Measurements from ENCODE around the gene CYP4A22.
"Not testable (repeated sequence)": the region's sequence is repeated elsewhere in the genome, so short reads cannot be mapped to it uniquely, and the experiment has no call there.

Gene CYP4A22

DNA sequence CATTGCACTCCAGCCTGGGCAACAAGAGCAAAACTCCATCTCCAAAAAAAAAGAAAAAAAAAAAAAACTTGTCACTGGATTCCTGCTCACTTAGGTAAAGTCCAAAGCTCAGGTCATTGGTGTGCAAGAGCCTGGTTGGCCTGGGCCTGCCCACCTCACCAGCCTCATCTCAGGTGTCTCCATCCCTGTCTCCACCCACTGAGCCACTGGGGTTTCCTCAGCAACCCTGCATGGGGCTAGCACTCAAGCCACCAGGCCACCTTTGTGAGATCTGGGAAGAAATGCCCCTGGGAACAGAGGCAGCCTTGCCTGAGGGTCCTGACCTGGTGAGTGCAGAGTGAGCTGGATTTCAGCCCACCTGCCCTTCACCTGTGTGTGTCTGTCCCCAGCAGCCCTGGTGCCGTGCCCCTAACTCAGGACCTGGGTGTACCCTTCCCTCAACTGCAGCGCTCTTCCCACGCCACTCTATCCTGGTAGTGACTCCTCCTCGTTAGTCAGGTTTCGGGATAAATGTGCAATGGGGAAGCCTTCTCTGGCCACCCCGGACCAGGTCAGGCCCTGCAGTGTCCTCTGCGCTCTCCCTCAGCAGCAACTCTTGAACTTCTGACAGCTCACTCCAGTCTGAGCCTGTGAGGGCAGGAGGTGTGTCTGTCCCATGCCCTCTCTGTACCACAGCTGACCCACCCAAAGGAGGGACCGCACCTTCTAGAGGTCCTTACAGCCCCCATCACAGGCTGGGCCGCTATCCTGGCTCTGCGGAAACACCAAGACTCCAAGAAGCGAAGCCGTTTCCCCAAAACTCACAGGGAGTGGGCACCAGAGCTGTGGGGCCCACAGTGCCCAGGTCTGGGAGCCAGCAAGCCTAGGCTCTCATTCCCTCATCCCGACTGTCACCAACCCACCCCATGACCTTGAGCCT is 49.3 kb downstream of the CYP4A22 start:
- DNase-seq, result no peak

- no peak for DNase-seq
These were observed 50.1 kb downstream of the CYP4A22 start for GRCh38 chr1:47187231-47187925.

DNA sequence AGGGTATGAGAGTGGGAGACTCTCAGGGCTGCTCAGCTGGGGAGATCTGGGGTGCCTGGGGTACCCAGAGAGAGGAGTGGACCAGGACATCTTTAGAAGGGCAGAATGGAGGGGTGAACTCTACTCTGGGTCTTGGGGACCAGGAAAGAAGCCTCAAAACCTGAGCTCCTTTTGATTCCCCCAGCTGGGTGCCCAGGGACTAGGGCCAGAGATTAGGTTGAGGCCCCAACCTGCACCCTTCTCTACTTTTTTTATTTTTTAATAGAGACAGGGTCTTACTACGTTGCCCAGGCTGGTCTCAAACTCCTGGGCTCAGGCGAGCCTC is 50.6 kb downstream of the CYP4A22 start:
- no peak for DNase-seq

DNA sequence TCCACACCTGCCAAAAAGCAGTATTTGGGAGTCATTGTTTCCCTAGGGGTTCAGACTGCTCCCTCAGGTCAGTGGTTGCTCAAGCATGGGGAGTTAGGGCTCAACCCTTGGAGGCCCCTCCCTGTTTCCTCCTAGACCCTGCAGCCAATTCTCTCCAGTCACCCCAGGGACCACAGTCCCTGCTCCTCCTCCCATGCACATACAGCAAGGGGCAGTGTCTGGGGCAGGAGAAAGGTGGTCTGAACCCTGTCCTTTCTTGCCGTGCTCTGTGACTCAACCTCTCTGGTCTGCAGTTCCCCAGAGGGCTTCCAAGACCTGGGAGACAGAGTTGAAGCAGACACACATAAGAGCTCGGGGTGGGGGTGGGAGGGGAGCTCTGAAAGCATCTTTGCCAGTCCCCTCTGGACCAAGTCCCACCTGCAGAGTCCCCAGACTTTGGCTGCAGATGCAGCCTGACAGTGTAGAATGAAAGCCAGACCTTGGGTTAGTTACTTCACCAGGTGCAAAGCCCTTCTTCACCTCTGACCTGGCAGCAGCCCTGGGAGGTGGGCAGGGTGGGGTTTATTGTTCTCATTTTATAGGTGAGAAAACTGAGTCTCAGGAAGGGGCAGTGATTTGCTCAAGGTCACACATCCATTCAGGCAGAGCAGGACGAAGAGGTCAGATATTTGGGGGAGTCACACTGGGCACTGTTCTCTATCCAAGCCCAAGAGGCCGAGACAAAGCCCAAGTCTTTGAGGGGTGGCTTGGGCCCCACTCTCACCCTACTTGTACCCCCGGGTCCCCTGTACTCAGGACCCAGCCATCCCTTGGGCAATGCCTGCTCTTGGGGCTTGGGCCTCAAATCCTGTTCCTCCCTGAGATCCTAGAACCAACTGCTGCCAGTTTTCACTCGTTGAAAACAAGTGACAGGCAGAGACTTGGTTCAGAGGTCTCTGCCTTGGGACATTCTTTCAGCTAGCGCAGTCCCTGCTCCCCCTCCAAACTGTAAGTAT is 51.8 kb downstream of the CYP4A22 start:
- no peak for DNase-seq

GRCh38 chr1:47189844-47190508 is 52.7 kb downstream of the CYP4A22 start, which contains the start of gene PDZK1IP1:
PDZK1IP1 (minus strand) TSS chr1:47190036; CDS start chr1:47189932, 104 bp downstream.
- DNase-seq, result peak in 1 of 4 experiments; percentile 30

DNA sequence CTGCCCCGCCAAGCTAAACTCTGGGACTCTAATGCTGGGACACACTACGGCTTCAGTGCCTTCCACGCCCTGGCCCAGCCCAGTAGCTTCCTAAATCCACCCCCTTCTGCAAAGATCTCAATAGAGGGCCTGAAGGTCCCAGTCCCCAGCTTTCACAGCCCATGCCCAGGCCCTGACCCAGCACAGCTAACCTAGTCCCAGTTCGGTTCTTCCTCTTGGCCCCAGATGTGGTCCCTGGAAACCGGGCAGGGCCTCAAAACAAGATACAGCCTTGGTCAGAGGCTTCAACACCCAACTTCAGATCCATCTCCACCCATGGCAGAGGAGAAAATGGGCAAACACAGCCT is 53.2 kb downstream of the CYP4A22 start:
- no peak for DNase-seq

DNA sequence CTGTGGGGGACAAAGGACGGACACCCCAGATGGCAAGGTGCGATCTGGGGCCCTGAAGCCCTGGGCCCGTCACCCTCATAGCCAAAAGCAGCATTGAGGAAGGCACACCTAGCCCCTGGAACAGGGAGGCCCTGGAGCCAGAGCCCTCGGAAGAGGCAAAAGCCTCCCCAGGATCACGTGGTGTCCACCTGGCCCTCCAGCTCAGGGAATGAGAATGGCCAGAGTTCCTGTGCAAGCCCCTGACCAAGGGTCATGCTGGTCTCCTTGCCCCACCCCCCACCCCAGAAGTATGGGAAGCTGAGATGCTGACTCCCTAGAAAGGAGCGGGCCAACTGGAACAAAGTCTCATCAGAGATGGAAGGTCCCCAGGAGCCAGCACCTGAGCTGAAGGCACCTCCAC is 53.6 kb downstream of the CYP4A22 start:
- DNase-seq, result no peak

DNA sequence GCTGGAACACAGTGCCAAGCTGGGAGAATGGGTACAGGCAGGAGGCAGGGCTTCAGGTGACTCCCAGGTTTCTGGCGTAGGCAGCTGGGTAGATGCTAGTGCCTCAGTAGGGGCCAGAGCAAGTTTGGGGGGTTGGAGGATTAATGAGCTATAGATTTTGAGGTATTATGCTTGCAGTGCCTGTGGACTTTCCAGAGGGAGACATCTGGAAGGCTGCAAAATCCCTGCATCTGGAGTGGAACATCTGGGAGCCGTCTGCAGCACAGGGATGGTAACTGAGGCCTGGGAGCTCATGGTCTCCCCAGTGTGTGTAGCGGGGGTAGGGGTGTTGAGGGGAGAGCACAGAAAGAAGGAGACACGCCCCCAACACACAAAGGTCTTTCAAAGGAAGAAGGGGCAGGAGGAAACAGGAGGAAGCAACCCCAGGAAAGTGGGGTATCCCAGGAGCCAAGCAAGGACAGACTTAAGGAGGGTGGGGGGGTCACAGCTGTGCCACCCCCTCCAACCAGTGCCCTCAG is 54.8 kb downstream of the CYP4A22 start:
- DNase-seq, result no peak

GRCh38 chr1:47192458-47193384 is 55.5 kb downstream of the CYP4A22 start:
- DNase-seq, result peak; percentile 79 to 84 (median 83)

GRCh38 chr1:47193496-47193895 is 56.3 kb downstream of the CYP4A22 start:
- not testable (repeated sequence) for DNase-seq

DNA sequence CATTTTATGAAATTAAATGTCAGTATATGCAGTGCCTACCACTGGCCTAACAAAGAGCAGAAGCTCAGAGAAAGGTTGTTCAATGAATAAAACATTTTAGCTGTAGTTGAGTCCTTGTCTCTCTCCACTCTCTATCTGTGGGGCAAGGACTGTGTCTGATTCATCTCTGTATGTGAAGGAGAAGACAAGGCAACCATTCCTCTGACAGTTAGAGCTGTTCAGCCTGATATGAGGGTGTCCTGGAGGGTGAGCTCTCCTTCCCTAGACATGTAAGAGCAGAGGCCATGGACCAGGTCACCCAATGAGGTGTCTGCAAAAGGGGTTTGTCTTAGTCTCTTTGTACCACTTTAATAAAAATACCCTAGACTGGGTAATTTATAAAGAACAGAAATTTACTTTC is 57.1 kb downstream of the CYP4A22 start:
- no peak for DNase-seq

GRCh38 chr1:47195981-47196380 is 58.7 kb downstream of the CYP4A22 start:
- DNase-seq, result not testable (repeated sequence)

DNA sequence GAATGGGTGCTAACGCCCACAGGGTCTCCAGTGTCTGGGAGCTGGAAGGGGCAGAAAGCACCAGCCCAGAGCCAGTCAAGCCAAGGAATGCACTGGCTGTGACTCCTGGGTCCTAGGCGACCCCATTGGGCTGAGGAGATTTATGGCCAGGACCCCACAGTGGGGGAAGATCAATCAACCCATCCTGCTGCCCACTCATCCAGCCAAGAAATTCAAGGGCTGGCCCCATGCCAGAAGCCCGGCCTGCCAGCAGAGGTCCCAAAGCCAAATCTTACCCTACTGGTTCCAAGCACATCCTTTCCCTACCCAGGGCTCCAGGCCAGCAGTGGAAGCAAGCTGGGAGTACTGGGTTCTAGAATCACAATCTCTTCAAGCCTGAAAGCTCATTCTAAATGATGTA is 59.4 kb downstream of the CYP4A22 start:
- DNase-seq, result peak in 1 of 4 experiments; percentile 33

DNA sequence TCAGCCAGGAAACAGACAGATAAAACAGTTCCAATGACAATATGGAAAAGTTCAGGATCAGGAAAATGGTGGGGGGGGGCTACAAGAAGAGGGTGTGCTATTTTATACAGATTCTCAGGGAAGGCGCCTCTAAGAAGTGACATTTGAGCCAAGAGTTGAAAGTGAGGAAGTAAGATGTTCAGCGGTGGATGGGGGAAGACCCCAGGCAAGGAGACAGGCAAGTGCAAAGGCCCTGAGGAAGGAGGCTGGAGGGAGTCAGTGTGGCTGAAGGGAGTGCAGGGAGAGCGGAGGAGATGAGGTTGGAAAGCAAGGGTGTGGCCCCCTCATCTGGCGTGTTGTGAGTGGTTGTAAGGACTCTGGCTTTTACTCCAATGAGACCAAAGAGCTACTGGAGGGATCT is 61.0 kb downstream of the CYP4A22 start:
- no peak for DNase-seq

Data from suppressor macrophage (primary cell).